ENCODE data around the gene HSPBAP1. TPM values are rescaled to one million over a fixed set of nuclear protein-coding genes. Genes with fewer than 3 reads are reported as not detected.

Gene HSPBAP1
- total and polyA plus RNA-seq, 2 of the 13 experiments (the other 11 are each of a cell fraction or from before 2014, with no cell fraction given), result 4.2 to 5.1 TPM

GRCh38 chr3:122794779-122795673 lies 1.4 kb upstream of the HSPBAP1 start, which contains the start of gene SLC49A4 (continued):
- TF ChIP-seq MXI1 (IDR thresholded peaks at IDR 0.05; ENCODE audit: borderline replicate concordance, low read depth, low read length) (peak; percentile 44; the same call in 1 of the 3 replicates), SNAPC5 (CRISPR knock-in tag; IDR thresholded peaks at IDR 0.05; ENCODE audit: borderline replicate concordance) (no peak), ZNF607 (CRISPR knock-in tag; IDR thresholded peaks at IDR 0.05; ENCODE audit: borderline replicate concordance) (peak; percentile 63; the same call in 1 of the 2 replicates), BCL3 (CRISPR knock-in tag; IDR thresholded peaks at IDR 0.05) (peak; percentile 61; the same call in 1 of the 2 replicates), MLX (CRISPR knock-in tag; IDR thresholded peaks at IDR 0.05) (no peak), ZNF121 (CRISPR knock-in tag; IDR thresholded peaks at IDR 0.05) (0 out of 2 replicates have a peak, but pooled peaks have one; percentile 18), TERF1 (CRISPR knock-in tag; IDR thresholded peaks at IDR 0.05) (0 out of 2 replicates have a peak, but pooled peaks have one; percentile 80), MAX (IDR thresholded peaks at IDR 0.05) (peak; percentile 28; the same call in 1 of the 2 replicates), HNF4A (CRISPR knock-in tag; IDR thresholded peaks at IDR 0.05) (0 out of 2 replicates have a peak, but pooled peaks have one; percentile 10), SAFB2 (CRISPR knock-in tag; IDR thresholded peaks at IDR 0.05; ENCODE audit: borderline replicate concordance, low read depth) (0 out of 2 replicates have a peak, but pooled peaks have one; percentile 56), ZBTB7B (CRISPR knock-in tag; IDR thresholded peaks at IDR 0.05) (peak; percentile 60; the same call in 1 of the 2 replicates), HOXA5 (CRISPR knock-in tag; IDR thresholded peaks at IDR 0.05) (peak; percentile 13; the same call in 1 of the 2 replicates), TIGD3 (CRISPR knock-in tag; IDR thresholded peaks at IDR 0.05; ENCODE audit: borderline replicate concordance) (no peak), ZNF383 (CRISPR knock-in tag; IDR thresholded peaks at IDR 0.05; ENCODE audit: borderline replicate concordance) (no peak), ZNF264 (CRISPR knock-in tag; IDR thresholded peaks at IDR 0.05) (0 out of 2 replicates have a peak, but pooled peaks have one; percentile 35), ZNF12 (CRISPR knock-in tag; IDR thresholded peaks at IDR 0.05) (peak; percentile 13), REL (CRISPR knock-in tag; conservative IDR thresholded peaks at IDR 0.05) (no peak), ZNF709 (CRISPR knock-in tag; IDR thresholded peaks at IDR 0.05) (peak; percentile 36; the same call in 1 of the 2 replicates), POGZ (CRISPR knock-in tag; IDR thresholded peaks at IDR 0.05) (no peak; the same call in none of the 2 replicates), HHEX (CRISPR knock-in tag; IDR thresholded peaks at IDR 0.05) (no peak), GZF1 (CRISPR knock-in tag; IDR thresholded peaks at IDR 0.05) (no peak), NFE2 (CRISPR knock-in tag; IDR thresholded peaks at IDR 0.05) (no peak), TBP (CRISPR knock-in tag; IDR thresholded peaks at IDR 0.05) (0 out of 2 replicates have a peak, but pooled peaks have one; percentile 27)

Data from HepG2 (cell line).